Amniotic stem cell (primary cell): ENCODE measurements around the gene ITPKB.

Source experiments
- DNase-seq: peaks from one replicate; lab custom pipeline; 2025; lab: John Stamatoyannopoulos, UW

ITPKB gene

DNA sequence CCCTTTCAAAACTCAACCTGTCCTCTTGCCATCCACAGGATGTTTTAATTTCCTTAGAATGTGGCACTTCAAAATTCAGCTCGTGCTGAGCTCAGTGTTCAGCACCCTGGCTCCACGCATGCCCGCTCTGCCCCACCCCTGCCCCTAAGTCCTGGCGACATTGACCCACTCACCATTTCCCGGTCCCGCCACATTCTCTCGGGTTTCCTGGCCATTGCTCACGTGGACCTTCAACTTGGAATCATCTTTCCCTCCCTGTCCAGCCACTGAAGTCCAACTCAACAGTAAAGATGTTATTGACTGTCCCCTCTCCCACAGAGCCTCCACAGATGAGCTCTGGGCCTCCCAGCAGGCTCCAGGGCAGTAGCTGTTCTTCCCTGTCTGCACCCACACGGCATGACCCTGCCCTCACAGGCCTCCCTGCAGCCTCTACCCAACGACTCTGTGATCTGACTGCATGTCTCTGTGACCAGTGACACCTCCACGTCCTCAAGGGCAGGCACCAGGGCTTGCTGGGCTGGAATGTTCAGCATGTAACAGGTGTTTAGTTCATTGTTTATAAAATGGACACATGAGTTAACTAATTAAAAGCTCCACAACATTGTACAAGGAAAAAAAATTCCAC lies 53.8 kb downstream of the ITPKB start:
- no peak for DNase-seq

DNA sequence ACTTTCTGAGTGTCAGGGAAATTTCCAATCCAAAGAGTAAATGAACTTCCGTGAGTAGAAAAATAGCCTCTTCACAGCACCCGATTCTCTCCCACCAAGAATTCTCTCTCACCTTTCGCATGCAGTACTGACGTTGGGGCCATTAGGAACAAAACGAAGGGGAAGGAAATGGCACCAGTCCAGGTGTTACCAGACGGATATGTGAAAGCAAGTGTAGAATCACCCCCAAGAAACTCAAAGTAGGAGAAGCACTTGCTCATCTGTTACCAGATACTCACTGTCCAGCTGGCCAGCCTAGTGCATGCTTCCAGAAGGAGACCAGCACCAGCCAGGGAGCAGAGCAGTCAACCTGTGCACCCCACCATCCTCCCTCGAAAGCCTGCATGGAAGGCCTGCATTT lies 55.1 kb downstream of the ITPKB start:
- no peak for DNase-seq

DNA sequence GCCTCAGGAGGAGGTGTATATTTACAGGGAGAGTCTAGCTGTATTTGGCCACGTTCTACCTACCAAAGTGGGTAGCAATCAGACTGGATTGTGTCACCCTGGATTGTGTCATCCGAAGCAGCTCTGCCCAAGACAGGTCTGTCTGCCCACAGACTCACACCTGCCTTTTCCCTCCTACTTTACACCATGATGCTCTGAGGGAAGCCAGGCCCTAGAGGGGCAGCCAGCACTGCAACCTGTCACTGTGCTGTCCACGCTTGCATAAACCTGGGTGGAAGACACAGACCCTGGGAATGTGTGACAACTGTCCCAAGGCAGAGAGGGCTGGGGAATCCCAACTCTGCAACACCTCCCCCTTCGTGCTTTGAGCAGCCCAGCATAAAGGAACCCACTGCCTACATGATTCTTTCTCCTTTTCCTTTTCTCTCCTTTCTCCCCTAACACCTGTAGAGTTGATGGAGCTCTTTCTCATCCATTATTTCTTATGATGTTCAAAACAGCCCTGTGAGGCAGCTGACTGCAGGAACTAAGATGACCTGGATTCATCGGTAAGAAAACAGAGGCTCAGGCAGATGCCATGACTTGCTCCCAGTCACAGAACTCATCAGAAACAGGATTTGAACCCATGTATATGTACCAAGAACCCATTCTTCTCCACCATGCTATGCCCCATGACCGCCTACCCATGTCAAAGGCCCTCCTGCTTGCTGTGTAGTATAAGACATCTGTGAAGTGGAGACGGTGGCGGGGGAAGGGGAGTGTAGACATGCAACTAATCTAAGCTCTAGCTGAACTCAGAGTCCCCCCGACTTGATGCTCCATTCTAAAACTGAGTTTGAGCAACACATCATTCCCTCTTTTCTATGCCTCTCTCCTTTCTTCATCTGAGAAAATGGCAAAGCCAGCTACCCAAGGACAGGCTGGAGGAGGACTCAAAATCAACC lies 55.9 kb downstream of the ITPKB start:
- no peak for DNase-seq

DNA sequence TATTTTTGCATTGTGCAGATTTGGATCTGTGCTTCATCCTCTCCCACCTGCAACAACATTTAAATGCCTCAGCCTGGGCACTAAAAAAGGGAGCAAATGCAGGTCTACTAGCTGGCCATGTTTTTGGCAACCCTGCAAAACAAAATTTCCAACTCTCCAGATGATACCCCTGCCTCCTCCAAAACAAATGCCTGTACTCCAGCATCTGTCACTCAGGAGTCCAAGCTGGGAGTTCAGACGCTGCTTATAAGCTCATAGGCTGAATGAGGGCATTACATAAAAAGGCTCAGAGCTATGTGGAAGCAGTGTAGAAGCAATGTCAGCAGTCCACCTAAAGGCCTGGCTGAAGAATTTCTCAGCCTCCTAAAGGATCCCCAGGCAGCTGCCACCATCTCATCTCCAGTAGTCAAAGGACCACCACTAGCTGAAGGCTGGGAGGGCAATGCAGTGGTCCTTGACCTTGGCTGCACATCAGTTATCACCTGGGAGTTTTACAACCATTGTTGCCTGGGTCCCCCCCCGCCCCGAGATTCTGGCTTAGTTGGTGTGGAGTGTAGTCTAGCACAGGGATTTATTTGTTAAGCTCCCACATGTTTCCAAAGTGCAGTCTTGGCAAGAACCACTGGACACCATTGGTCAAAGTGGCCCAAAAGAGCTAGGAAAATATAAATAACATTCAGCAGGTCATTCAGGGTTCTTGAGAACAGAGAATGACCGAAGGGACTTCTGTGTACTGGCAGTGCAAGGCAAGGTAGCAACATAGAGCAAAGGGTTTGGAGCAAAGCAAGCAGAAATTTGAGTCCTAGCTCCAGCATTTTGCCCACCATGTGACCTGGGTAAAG lies 57.2 kb downstream of the ITPKB start:
- no peak for DNase-seq

DNA sequence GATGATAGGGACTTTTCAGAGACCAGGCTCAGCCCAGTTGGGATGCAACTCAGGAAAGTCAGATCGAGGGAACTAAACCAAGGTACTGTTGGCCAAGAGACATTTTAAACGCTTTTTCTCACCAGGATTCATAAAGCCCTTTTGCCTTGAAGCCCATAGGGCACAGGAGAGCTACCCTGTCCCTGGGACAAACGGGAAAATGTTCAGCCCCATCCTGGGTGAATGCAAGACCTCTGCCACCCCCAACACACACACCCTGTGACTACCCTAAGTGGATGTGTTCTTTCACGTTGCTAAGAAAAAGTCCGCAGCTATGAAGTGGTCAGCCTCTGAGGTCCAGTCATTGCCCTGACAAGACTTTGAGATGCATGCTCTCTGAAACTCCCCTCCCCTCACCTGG lies 58.4 kb downstream of the ITPKB start:
- no peak for DNase-seq

DNA sequence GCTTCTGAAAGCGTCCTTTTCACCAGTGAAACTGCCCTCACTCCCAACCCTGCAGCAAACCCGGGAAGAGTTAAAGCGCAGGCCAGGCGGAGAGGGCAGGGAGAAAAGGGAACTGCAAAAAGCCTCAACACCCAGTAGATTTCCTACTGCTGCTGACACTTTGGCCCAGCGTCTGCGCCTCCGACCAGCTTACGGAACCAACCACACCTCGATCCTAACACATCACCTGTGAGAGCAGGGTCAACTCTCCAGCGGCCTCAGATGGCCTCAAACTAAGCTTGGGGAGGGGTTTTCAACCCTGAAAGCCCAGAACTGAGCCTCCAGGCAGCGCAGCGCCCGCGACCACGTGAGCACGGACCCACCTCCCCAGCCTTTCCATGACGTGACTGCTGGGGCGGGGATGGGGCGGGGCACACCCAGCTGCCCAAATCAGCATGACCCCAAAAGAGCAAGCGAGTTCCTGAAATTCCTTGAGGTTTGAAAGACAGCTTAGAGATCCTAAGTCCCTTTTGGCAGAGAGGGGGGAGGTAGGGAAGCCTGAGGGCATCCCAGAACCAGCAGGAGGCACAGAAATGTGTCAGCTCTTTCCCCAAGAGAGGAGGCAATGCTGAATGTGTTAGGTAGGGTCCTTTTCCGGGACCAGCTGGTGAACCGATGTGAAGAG lies 59.1 kb downstream of the ITPKB start:
- peak; percentile 29 for DNase-seq

DNA sequence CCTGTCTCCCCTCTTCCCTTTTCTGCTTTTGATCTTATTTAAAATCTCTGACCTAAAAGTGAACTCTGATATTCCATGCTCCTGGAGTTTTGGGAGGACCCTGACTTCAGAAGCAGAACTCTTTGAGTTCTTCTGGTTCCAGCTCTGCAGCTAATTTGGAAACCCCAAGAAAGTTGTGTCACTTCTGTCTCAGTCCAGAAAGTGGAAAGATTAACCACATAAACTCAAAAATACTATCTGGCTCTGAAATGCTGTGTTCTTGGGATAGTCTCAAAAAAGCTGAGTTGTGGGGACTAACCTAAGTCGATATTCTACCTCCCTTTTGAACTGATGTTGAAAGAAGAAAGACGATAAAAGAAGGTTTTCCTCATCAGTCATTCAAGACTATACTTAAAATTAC lies 59.8 kb downstream of the ITPKB start:
- DNase-seq, result no peak

DNA sequence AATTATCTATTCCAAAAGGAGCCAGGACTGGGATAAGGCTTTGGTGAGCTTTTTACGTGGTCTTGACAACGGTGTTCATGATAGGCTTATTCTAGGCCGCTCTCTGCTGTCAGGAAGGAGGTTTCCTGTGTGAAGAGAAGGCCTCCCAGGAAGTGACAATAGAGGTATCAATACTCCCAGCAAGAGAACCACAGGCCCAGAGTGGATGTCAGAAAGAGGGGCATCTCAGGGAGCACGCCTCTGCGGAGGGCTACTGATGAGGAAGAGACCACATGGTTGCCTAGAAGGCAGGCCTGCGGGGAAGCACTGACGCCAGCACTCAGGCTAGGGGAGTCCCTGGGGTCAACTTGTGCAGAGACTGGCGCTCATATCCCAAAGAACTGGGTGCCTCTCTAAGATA lies 60.4 kb downstream of the ITPKB start:
- no peak for DNase-seq

DNA sequence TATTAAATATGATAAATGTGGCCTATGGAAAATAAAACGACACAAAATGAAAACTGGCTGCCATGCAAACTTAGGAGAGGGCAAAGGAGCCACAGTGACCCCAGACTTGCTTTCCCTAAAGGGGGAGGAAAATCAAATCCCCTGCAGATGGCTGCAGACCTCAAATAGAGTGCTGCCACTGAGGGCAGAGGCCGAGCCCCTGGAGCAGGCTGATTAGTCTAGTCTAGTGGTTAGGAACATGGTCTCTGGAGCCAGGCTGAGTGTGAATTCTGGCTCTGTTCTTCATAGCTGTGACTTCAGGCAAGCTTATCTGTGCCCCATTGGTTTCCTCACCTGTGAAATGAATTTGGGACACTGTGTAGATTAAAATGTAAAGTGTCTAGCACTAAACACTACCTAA lies 60.8 kb downstream of the ITPKB start:
- DNase-seq, result no peak

DNA sequence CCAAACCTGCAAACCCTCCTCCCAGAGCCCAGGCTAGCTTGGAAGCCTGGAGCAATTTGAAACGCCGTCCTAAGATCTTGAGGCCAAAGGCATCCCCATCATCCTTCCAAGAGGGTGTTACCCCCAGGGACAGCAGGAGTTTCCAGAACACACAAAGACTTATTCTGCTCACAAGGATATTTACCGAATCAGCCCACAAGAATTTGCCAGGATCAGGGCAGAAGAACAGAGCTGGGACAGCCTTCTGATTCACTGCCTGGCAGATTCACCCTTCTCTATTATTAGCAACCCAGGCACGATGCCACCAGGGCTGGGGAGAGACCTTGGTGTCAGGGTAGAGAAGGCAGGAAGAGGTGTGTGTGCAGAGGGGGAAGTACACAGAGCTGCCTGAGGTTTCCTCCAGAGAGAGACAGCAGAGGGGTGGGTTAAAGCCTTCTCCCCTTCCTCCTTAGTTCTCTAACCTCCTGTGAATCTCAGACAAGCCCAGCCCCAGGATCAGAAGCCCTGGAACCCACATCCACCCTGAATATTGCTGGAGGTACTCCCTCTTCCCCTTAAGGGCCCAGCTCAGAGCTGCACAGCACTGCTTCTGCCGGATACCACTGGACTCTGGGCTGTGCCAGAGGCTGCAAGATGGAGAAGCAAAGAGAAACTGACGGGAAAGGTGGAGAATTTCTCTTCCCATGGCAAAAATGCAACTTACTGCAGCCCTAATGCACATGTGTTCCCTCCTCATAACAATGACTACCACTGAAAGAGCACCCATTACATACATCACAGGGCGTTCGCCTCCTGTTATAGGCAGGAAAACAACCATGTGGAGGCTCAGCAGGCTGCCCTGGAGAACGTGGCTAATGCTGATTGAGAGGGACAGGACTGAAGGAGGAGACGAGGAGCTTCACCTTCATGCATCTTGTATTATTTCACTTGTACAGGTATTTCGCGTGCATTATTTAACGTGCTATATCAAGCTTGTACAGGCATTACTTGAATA lies 61.8 kb downstream of the ITPKB start:
- peak; percentile 56 for DNase-seq

DNA sequence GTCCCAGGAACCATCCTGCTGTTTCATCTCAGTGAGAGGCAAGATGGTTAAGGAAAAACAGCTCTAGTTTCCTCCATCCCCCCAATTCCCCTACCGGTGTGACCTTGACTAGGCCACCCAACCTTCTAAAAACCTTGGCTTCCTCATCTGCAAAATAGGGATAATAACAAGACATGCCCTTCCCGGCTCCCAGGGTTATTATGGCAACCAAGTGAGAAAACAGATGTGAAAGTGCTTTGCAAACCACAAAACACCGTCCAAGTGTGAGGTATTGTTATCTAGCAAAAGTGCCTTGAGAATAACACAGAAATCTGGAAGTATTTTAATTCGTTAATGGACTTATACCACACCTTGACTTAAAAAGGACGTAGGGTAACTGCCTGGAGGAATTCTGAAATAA lies 62.7 kb downstream of the ITPKB start:
- no peak for DNase-seq

DNA sequence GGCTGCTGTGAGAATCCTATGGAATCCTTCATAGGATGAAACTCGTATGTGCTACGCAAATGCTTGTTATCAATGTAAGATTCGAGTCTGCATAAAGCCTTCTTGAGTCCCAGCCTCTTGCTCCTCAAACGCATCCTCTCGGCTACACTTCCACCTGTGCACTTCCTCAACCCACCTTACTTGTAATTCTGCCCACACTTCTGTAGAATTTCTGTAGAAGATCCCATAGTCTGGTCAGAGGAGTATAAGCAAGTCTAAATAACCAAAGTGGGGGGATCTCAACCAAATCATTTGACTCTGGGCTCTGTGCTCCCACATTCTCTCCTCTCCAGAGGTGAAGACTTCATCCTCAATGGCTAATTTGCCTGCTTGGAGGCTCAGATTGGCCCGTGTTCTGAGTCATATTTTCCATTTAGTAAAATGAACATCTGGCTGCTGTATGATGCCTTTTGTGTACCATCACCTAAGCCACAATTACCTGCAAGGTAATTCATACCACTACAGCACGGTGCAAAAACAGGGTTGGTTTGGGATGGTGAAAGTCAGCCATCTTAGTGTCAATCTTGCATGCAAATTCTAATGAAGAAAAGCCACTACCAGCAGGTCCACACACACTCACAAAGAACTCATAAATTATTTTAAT lies 63.2 kb downstream of the ITPKB start:
- DNase-seq, result no peak

DNA sequence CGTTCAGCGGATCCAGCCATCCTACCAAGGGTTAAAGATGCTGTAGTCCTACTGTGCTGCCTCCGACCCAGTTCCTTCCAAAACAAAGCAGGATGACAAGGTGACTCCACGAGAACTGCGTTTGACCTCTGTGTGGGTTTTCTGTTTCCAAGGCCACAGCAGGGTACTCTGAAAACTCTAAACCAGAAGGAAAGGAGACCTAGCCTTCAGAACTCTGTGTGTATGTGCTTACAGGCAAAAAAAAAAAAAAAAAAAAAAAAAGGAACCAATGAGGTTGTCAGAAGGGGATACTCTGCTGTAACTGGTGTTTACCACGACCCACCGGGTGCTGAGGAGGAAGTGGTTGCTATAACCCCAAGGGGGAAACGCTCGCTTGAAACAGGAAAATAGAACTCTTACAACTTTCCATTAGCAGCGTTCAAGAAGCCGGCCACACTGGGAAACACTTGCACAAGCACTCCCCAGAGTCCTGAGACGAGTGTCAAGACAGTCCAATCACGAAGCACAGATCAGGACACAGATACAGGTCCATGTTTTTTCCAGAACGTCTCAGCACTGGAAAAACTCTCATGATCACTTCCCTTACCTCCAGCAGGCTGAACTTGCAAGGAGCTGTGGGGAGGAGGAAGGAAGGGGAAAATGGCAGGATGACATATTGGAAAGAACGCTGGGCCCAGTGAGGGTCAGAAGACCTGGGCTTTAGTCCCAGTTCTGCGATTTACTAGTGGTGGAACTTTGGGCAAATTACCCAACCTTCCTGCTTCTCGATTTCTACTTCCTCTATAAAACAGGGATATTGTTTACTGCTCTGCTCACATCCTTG lies 64.0 kb downstream of the ITPKB start:
- no peak for DNase-seq

DNA sequence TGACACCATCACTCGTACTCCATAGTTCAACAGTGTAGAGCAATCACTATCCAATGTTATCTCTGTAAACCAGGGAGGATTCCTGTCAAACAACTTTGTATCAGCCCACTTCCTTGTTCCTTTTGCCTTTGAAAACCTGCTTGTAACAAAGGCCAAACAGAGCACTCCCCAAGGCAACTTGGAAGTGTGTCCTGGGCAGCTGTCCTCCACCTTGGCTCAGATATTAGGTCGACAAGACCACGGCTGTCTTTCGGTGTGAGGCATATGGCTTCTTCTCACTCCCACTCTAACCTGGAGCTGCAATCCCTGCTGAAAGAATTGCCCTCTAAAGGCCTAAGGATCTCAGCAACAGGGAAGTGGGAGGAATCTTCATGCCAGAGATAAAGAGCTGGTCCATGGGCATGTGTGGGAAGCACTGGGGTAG lies 66.7 kb downstream of the ITPKB start:
- DNase-seq, result no peak

DNA sequence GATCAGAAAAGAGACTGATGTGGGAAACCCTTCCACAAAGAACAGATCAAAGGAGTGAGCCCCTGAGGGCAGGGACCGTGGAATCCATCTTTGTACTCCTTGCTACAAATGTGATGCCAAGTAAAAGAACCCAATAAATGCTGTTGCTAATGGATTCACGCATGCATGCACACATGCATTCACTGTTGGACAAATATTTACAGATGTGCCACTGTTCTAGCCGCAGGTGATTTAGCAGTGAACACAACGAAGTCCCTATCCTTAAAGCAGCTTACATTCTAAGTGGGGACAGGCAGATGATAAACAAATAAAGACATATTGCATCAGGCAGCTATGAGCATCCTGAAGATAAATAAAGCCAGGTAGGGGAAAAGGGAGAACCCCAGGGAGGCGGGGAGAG lies 67.8 kb downstream of the ITPKB start:
- DNase-seq, result no peak

DNA sequence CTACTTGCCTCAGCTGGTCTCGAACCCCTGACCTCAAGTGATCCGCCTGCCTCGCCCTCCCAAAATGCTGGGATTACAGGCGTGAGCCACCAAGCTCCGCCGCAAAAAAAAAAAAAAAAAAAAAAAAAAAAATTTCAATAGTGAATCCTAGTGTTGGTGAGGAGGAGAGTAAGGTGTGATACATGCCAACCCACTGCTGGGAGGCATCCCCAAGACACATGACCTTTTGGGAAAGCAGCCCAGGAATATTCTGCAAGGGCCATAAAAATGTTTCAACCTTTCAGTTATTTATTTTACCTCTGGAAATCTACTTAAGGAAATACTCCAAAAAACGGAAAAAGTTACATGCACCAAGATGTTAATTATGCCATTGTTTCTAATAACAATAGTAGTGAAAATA lies 69.0 kb downstream of the ITPKB start:
- DNase-seq, result no peak

DNA sequence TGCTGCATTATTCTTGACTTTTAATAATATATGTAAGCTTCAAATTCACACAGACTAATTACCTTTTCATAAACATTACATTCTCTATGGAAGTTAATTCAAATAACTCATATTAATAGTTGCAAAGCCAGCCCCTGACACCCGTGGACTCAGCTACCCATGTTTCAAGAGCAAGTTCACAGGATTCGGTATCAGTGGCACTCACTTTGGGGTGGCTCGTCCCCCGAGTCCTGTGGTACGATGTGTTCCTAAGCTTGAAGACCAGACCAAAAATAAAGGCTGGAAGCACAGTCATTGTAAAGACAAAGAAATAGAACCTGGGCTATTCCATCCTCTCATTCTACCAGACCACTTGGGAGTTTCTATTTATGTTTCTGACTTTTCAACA lies 70.9 kb downstream of the ITPKB start:
- no peak for DNase-seq

DNA sequence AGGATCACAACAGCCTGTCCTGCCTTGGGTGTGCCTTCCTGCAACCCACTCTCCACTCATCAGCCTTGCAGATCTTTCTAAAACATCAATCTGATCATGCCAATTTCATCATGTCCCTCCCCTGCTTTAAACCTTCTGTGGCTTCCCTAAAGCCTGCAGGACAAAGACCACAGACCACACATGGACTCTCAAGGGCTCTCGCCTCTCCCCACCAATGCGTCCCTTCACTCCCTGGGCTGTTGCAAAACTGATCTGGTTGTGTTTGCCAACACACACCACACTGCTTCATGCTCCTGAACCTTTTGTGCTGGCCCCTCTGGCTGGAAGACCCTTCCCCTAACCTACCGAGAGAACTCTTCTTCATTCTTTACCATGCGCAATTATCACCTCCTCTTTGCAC lies 72.4 kb downstream of the ITPKB start:
- no peak for DNase-seq

DNA sequence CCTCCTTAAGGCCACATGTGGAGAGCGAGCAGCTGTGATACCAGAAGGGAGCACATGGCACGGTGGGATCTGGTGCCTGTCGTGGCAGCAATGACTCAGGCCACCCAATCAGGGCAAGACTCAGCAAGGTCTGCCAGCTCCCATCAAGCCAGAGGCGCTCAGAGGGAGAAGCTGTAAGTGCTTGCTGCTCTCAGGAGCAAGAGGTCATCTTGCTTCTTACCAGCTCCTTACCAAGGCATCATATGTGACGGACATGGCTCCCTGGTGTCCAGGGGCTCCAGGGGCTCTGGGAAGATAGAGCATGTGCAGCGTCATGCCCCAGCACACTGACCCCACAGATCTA lies 72.9 kb downstream of the ITPKB start:
- DNase-seq, result no peak
